GM12872 (cell line): ENCODE results near the gene EID2.
A peak's percentile ranks its signal among the peaks of the same experiment; 100 is the strongest.

Experiments used
- CTCF ChIP-seq: IDR thresholded peaks from 3 replicates; pipeline ENCODE4 v1.5.1; 2011; ENCODE audit warnings: low read depth, mild to moderate bottlenecking, low read length, moderate library complexity; ENCODE audit not compliant: insufficient read depth

The EID2 gene

GRCh38 chr19:39539518-39540332 lies at the start of gene EID2:
TSS of gene EID2 (minus strand) at chr19:39540161. CDS start at chr19:39540079, 82 bp downstream.
- TF ChIP-seq CTCF = peak; percentile 88

GRCh38 chr19:39588066-39588465 lies 48.1 kb upstream of the EID2 start:
- no peak for TF ChIP-seq CTCF

- TF ChIP-seq CTCF = no peak
These were observed 47.5 kb upstream of the EID2 start for GRCh38 chr19:39587496-39587895.

- no peak for TF ChIP-seq CTCF
These were observed 43.1 kb upstream of the EID2 start for GRCh38 chr19:39582891-39583625.

- TF ChIP-seq CTCF = no peak
These were observed 42.5 kb upstream of the EID2 start for GRCh38 chr19:39582442-39582841.

GRCh38 chr19:39568604-39569003 lies 28.6 kb upstream of the EID2 start:
- TF ChIP-seq CTCF = no peak

- TF ChIP-seq CTCF = no peak
These were observed 26.1 kb upstream of the EID2 start for GRCh38 chr19:39566064-39566463.
